ENCODE measurements around the gene C17orf67.

- TF ChIP-seq, protein P1, sequence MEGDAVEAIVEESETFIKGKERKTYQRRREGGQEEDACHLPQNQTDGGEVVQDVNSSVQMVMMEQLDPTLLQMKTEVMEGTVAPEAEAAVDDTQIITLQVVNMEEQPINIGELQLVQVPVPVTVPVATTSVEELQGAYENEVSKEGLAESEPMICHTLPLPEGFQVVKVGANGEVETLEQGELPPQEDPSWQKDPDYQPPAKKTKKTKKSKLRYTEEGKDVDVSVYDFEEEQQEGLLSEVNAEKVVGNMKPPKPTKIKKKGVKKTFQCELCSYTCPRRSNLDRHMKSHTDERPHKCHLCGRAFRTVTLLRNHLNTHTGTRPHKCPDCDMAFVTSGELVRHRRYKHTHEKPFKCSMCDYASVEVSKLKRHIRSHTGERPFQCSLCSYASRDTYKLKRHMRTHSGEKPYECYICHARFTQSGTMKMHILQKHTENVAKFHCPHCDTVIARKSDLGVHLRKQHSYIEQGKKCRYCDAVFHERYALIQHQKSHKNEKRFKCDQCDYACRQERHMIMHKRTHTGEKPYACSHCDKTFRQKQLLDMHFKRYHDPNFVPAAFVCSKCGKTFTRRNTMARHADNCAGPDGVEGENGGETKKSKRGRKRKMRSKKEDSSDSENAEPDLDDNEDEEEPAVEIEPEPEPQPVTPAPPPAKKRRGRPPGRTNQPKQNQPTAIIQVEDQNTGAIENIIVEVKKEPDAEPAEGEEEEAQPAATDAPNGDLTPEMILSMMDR (IDR thresholded peaks at IDR 0.05; ENCODE audit: low read depth, low read length): no peak
- no peak for TF ChIP-seq MAX (IDR thresholded peaks at IDR 0.05; ENCODE audit: low read depth, low read length)
Observed at GRCh38 chr17:56809106-56809819, 24.5 kb downstream of the C17orf67 start.

Data from NB4 (cell line).